GM19193 (cell line): Measurements from ENCODE around the gene ADAMTS14.

Experiments
- POLR2A ChIP-seq: IDR thresholded peaks from 4 replicates; pipeline ENCODE4 v1.6.1; 2011; ENCODE audit not compliant: insufficient read depth, insufficient read length; ENCODE audit errors: extremely low read depth

Gene ADAMTS14

DNA sequence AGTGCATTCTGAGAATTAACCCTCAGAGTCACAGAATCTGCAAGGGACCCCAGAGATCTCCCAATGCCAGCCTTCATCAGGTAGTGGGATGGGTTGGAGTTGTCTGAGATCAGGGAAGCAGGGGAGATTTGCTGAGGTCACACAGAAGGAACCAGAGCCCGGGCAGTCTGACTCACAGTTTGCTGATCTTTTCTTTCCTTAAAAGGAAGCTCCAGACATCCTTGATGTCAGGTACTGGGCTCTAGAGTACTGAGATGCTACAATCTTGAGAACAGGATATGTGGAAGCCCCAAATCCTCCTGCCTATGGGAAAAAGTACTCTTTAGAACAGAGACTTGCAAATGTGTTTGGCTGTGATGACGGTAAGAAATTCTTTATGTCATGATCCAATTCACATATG lies 112.2 kb downstream of the ADAMTS14 start:
- TF ChIP-seq POLR2A: no peak

DNA sequence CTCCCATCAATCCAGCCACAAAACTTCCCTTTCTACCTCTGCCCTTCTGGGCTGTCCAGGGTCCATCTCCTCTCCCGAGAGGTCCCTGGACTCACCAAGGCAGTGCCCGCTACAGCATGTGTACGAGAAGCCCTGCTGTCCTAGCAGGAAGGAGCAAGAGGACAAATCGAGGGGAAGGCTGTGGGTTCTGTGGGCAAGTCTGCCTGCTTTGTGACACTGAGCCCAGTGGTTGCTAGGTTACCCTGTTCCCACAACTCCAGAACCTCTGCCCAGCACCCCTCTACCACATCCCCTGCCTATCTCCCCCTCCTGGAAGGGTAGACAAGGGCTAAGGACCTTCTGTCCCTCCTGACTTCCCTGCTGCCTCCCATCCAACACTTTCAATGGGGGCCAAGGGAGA lies 112.9 kb downstream of the ADAMTS14 start, which contains the start of gene TBATA:
TSS of gene TBATA (minus strand) at position 188 of the 400 bp plus-strand sequence. CDS start 1,998 bp downstream, outside the sequence.
- TF ChIP-seq POLR2A: no peak

DNA sequence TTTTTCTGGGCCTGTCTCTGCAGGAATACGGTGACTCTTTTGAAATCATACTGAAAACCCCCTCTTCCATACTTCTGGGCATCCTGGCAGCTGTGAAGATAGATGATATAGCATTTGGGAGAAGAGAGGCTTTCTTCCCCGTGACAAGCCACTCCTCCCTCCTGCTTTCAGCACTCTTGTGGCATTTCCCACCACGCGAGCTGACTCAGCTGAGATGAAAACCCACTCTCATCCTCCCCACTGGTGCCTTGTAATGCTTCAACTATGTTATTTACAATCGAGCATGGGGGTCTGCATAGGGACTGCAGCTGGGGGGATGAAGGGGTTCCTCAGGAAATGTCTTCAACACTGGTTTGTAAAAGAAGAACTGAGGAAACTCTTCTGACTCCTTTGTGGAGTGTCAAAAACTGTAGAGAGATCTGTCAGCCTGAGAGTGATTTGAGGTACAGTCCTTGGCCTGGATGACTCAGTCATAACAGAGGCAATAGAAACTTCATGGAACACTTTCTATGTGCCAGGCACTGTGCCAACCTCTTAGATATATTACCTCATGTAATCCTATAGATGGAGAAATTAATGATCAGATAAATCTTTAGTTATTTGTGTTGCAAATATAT lies 114.6 kb downstream of the ADAMTS14 start:
- TF ChIP-seq POLR2A: no peak

DNA sequence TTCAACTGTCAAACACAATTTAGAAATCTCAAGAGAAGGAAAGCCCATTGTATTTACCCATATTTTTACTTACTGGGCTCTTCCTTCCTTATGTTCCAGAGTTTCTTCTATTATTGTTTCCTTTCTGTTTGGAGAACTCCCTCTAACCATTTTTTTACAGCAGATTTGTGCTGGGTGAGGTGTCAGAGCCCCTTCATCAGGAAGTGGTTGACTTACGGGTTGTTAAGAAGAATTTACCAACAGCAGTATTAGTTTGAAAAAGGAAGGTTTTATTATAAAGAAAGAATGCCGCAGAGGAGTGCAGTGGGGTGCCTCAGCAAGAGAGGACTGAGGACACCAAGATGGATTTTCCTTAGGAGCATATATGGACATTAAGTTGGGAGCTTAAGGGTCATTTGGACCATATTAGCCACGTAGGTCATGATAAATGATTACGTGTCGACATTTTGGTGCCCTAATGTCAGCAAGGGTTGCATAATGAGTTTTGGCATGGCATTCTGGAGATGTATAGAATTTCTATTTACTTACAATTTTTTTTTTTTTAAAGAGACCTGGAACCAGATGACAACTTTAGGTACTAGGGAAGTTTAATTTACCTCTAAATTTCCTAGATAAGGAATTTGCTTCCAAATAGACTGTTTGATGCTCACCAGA lies 119.2 kb downstream of the ADAMTS14 start:
- no peak for TF ChIP-seq POLR2A

DNA sequence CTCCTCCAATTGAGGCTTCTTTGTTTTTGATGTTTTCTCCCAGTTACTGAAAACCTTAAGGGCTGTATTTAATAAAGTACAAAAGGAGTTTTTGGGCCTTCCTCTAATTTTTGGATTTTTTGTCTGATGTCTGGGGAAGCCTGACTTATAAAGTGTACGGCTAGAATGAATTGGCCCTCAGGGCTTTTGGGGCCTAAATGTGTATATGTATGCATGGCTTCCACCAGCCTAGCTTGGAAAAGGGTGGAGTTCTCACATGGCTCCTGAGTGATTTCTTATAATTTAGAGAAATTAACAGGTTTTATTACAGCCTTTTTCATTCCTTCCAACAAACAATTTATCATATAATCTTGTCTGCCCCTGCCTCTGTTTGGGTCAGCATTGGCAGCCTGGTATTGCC lies 123.3 kb downstream of the ADAMTS14 start:
- no peak for TF ChIP-seq POLR2A

DNA sequence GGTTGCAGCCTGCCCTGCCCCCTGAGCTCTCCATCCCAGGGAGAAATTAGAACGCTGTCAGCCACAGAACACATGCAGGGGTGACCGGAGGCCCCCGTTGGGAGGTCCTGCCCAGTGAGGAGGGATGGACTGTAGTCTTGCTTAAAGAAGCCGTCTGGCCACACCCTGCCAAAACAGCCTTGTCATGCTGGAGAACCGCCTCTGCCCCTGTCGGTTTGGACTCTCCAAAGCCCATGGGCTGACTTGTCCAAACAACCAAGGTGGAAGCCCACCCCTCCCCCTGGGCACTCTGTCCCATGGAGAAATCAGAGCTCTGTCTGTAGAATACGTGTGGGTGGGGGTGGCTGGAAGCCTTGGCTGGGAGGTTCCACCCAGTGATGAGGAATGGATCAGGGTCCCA lies 125.5 kb downstream of the ADAMTS14 start:
- no peak for TF ChIP-seq POLR2A

DNA sequence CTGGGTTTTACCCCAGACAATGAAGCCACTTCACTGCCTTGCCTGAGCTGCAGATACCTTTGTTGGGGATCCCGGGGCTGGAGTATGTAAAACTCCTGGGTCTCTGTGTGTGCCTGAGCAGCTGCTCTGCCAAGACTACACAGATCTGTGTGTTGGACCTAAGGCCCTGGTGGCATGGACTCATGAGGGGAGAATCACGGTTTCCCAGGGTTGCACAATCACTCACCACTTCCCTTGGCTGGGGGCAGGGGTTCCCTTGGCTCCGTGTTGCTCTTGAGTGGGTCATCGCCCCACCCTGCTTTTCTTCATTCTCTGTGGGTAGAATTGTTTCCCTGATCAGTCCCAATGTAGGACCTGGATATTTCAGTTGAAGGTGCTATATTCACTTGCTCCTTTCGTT lies 126.8 kb downstream of the ADAMTS14 start:
- no peak for TF ChIP-seq POLR2A

DNA sequence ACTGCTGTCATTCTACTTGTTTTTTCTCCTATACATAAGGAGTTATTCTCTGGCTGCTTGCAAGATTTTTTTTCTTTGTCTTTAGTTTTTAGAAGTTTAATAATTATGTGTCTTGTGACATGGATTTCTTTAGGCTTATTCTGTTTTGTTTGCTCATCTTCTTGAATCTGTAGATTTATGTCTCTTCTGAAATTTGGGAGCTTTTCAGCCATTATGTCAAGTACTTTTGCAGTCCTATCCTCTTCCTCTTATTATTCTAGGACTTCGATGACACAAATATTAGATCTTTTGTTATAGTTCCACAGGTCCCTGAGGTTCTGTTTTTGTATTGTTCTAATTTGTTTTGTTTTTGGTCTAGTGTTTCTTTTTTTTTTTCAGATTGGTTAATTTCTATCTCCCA lies 129.5 kb downstream of the ADAMTS14 start:
- no peak for TF ChIP-seq POLR2A

DNA sequence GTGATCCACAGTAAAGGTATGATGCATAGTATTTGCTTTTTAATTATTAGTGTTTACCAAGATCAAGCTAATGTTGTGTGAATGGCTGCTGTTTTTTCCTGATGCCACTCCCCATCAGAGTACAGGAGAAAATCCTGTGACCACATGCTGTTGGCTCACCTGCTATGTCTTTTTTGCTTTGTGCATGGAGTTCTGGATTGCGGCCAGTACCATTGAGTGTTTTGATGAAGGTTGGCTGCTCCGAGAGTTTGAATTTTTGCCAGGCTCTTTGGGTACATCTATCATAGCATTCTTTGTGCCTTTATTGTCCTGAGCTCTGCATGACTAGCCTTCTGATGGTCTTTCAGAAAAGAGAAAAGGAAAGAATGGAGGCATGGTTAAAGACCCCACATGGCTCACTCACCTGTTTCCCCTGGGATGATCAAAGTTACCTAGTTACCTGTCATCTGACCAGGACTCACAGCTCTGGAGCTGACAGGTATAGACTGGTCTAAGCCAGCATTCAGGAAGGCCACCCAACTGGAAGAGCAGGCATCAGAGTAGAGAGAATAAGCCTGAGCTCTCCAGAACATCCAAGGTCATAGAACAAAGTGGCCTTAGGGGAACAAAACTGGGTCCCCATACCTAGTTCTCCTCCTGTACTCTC lies 131.6 kb downstream of the ADAMTS14 start:
- no peak for TF ChIP-seq POLR2A

DNA sequence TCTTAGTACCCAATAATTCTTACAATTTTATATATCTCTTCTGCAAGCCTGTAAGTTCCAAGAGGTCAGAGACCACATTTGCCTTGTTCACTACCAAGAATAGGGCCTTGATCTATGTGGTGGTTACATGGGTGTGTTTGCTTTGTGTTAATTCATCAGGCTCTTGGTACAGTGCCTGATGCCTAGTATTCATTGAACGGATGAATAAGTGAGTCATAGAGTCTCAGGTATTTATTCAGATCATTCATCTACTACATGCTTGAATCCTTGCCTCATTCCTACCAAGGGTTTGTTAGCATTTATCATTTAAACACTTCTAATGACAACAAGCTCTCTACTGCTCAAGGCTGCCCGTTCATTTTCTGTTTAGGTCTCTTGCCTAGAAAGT lies 132.1 kb downstream of the ADAMTS14 start:
- no peak for TF ChIP-seq POLR2A

DNA sequence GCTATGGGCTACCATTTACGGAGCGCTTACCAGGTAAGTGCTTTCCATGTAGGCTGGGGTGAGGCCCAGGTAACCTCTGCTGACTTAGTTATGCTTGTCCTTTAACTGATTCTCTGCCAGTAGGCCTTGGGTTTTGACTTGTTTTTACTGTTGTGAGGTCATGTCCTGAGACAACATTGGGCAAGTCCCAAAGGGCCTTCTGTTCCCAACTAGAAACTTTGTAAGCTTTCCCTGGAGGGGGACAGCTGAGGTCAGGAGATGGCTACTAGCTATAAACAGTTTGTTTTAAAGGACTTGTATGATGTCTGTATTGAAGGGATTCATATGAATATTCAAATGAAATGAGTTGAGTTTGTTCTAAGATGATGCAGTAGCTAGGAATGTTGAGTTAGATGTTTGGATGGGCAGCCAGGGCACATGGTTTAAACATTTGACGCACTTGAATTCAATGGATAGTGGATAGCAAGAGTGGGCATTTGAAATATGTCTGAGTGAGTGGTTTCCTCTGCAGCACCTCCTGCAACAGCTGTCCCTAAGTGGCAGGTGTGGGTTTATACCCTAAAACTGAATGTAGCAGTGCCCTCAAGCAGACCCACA lies 133.4 kb downstream of the ADAMTS14 start:
- no peak for TF ChIP-seq POLR2A

DNA sequence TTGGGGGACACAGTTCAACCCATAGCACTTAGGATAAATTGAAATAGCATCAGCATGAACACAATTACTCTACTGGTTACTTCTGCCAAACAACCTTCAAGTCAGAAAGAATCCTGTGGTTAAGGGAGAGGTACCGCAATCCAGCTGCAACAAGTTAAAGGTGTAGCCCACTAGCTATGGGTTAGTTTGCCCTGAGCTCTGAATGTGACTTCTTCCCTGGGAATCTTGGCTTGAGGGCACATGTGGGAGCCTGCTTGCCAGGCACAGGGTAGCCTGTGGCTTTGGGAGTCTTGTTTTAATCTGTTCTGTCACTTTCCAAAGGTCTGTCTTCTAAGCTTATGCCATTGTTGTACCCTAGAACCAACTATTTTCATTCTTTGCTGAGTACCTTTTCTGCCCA lies 134.5 kb downstream of the ADAMTS14 start:
- no peak for TF ChIP-seq POLR2A

DNA sequence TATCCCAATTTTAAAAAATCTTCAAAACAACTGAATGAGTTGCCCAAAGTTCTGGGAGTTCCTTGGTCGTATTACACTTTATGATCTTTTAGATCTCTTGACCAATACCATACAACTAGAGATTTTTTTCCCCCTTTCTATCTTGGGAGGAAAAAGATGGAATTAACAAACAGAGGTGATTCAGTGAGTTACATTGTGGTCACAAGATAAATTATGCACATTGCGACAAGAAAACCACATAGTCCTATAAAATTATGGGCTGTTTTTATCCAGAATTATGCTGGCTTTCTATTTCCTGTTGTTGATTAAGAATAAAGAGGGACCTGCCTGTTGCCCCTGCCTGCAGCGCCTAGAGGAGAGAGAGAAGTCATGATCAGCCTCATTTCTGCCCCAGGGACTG lies 135.2 kb downstream of the ADAMTS14 start:
- TF ChIP-seq POLR2A: no peak

DNA sequence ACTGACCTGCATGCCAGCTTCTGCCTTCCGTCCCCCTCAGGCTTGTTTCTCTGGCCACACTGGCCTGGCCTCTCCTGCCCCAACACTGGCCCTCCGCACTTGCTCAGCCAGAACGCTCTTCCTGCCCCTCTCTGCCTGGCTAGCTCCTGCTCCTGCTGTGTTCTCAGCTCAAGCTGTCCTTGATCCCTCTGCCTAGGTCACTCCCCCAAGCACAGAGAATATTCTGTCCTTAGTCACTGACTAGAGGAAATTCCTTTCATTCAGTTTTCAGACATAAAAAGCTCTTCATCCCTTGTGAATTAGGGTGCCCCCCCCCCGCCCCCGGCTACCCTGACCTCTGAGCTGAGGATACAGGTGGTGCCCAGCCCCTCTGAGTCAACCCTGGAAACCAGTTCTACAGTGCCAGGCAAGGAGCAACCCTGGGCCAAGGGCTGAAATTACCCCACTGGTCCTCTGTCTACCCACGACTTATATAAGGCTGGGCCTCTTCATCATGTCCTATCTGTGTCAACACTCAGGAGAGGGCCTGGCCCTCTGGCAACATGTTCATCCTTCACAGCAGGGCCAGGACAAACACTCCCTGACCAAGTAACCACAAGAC lies 136.8 kb downstream of the ADAMTS14 start:
- TF ChIP-seq POLR2A: no peak

DNA sequence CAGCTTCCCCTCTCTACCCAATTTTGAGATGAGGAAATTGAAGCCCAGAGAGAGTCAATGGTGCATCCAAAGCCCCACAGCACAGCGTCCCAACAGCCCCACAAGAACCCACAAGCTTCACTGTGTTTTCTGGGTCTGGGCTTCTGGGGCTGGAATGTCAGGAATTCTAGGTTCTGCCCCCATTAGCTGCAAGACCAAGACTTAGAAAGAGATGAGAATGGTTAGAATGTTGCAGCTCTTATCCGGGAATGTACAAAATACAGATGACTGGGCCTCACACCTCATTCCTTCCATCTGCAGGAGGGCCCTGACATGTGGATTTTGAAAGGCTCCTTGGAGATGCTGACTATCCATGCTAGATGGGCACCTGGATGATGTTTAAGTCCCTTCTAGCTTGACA lies 137.4 kb downstream of the ADAMTS14 start:
- no peak for TF ChIP-seq POLR2A
